ENCODE measurements around the gene PSMB3.
A peak's percentile ranks its signal among the peaks of the same experiment; 100 is the strongest.
"Not testable (repeated sequence)": the region's sequence is repeated elsewhere in the genome, so short reads cannot be mapped to it uniquely, and the experiment has no call there.

The PSMB3 gene

DNA sequence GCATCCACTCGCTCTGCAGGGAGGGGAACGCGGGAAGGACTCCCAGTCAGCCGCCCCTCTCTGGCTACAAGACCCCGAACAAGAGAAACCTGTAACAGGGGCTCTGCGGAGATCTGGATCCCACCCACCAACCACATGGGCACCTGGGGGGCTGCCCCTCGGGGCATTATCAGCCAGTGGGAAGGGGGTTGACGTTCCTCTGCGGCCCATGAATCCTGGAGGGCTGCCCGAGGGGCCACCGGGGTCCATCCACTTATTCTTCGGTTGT lies 2.6 kb upstream of the PSMB3 start:
- no peak for DNase-seq

GRCh38 chr17:38750312-38751121 lies 2.0 kb upstream of the PSMB3 start:
- DNase-seq: no peak

DNA sequence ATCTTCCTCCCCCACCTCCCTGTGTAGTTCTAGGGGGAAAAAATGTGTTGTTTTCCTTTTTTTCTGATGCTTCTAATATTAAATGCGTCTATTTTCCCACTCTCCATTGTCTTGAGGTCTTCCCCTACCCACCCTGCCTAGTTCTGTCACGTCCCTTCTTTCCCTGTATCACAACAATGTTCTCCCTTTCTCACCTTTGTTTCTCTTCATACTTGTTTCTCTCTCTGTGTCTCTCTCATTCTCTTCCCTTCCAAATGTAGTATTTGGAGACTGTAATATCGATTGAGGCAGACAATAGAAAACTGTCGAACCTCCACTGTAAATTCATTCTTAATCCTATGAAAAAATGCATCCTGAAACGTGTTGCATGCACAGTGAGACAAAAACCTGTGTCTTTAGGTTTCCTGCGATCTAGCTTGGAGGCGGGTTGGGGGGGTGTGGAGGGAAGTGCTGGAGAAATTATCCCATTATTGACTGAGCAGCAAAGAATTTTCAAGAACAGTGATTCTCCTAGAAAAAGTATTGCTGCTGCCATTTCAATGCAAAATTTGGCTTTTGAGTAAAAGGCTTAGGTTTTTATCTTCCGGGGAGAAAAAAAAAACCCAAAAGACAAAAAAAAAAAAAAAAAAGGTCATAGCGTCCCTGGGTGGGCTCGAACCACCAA lies 1.3 kb upstream of the PSMB3 start:
- DNase-seq: no peak

DNA sequence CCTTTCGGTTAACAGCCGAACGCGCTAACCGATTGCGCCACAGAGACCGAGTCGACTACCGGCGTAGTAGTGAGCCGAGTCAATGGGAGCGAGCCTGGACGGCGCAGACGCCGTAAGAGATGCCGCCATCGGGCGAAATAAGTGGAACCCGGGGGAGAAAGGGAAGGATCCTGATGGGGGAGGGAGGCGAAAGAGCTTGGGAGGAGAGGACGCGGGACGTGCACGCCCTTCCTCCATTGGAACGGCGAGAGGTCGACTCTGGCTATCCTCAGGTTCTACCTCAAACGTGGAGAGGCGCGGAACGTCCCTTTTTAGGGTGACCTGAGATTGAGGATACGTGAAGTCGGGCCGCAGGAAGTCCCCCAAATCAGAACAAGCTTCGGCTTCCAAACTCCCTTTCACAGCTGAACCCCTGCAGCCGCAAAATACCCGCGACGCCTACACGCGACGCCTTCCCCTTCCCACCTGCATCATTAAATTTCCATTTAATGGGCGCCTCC lies 683 bp upstream of the PSMB3 start:
- peak; percentile 65 for DNase-seq

DNA sequence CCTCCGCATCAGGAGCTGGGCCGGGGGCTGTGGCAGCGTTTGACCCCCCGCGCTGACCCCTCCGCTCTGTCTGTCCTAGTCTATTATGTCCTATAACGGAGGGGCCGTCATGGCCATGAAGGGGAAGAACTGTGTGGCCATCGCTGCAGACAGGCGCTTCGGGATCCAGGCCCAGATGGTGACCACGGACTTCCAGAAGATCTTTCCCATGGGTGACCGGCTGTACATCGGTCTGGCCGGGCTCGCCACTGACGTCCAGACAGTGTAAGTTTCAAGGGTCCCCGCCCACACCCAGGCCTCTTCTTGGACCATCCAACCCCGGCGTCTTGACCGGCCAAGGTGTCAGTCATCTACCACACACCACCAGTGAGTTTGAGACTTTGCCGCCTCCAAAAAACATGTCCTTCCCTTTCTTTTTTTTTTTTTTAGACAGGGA lies 548 bp downstream of the PSMB3 start:
- DNase-seq: no peak

- no peak for DNase-seq
Observed at GRCh38 chr17:38761612-38762011, 9.1 kb downstream of the PSMB3 start.

- DNase-seq: no peak
Observed at GRCh38 chr17:38762231-38762630, 9.7 kb downstream of the PSMB3 start.

GRCh38 chr17:38766341-38766740 lies 13.8 kb downstream of the PSMB3 start:
- DNase-seq: no peak

DNA sequence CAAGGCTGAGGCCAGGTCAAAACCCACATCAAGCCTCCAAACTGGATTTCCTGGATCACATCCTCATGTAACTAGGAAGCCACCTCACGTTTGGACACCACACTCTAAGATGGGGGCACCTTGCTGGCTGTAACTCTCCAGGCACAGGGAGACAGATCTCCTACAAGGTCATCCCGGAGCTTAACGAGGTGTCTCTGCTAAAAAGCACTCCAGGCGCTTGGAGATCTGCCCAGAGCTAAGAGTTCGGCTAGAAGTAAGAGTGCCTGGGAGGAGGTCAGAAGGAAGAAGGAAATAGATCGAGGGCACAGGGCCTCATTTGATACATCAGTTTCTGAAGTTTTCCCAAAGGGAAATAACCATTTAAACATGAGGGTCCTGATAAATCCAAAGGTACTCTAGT lies 15.9 kb downstream of the PSMB3 start:
- DNase-seq: no peak

GRCh38 chr17:38773258-38773657 lies 20.7 kb downstream of the PSMB3 start:
- DNase-seq: no peak

DNA sequence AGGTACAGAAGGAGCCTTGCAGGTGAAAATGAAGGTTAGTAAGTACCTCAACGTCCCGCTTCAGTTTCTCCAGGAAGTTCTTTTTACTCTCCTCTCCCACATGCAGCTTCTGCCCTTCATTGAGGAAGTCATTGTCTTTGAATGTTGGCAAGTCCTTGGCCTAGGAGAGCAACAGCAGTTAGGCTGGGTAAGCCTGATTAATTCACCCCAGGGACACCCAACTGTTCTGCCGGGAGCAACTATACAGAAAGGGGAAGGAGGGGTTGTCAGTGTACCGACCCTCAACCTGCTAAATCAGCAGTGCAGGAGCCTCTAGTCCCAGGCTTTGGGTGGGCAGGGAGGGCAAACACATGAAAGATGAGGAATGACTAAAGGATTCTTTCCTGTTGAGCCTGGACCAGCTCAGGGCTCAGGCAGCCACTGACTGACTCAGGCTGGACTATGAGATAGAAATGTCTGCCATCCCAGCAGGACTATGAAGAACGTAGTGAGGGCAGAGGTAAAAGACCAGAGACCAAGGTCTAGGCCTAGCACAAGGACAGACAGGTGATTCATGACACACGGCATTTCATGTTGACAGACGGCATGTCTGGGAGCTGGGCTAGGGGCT lies 25.2 kb downstream of the PSMB3 start:
- DNase-seq: no peak

DNA sequence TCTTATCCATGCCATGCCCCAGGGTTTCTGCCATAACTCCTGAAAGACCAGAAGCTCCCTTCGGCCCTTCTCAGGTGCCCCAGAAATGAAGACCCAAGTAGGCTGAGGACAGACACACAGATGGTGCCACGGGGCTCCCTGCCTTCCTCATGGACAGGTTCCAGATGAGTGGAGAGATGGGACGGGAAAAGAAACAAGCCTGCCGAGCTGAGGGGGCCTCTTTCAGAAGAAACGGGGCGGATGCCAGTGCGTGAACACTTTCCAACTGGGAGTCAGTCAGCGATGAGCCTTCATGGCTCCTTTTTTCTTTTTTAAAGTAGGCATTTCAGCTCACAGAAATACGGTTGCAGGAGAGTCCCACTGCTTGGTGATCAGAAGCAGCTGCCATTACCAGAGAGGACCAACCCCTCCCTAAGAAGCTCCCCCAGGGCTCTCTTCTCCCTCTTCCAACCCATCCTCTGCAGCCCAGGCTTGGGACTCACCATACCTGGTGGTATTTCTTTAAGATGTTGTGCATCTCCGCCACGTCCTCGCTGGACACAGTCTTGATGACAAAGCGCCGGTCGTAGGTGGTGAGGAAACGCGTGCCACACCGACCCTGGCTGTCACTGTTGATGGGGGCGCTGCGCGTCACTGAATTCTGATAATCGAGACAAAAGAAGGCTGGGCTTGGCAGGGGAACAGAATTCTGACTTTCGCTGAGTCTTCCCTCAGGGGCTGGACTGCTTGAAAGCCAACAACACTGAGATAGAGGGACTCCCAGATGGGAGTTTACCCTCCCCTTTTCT lies 27.6 kb downstream of the PSMB3 start:
- DNase-seq: no peak

DNA sequence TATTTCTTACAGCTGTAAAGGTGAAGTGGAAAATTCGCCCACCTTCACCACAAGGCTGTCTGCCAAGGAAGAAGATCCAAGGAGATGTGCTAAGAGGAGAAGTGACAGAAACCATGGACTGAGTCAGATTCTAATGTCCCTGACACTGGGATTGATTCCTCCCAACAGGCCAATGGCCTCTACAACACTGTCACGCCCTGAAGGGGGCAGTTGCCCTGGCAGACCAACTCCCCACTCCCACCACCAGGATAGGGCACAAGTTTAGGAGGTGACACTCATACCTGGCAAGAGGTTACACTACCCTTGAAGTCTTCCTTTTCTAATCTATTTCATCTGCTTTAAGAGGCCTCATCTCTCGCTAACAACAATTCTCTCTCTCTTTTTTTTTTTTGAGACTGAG lies 30.7 kb downstream of the PSMB3 start:
- no peak for DNase-seq

- DNase-seq: no peak
Observed at GRCh38 chr17:38786372-38786771, 33.8 kb downstream of the PSMB3 start.

- not testable (repeated sequence) for DNase-seq
Observed at GRCh38 chr17:38787999-38788398, 35.5 kb downstream of the PSMB3 start.

DNA sequence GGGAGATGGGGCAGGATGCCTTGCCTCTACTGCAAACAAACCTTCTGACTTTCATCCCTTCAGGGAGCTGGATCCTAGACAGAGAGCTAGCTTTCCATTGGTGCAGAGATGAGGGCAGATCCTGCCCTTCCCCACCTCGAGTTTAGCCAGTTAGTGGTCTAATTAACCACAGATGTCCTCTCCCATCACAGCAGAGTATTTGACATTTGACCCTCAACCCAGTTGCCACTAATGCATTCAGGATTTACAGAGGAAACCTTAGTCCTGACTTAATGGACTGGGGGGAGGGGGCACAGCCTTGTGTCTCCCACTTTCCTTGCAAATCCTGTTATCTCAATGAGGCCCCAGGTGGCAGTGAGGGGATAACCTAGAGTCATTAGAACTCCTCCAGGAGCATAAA lies 36.6 kb downstream of the PSMB3 start:
- DNase-seq: no peak

DNA sequence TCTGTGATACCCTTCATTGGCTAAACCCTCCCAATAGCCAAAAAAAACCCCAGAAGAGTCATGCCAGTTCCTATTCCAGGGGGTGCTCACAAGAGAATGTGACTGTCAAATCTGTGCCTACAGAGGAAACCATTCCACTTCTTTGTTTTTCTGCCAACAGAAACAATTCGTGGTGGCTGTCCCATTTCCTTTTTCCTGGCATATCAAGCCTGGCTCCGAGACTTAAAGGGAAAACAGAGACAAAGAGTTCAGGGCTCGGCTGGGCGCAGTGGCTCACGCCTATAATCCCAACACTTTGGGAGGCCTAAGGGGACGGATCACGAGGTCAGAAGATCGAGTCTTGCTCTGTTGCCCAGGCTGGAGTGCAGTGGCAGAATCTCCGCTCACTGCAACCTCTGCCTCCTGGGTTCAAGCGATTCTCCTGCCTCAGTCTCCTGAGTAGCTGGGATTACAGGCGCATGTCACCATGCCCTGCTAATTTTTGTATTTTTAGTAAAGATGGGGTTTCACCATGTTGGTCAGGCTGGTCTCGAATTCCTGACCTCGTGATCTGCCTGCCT lies 37.7 kb downstream of the PSMB3 start:
- not testable (repeated sequence) for DNase-seq

DNA sequence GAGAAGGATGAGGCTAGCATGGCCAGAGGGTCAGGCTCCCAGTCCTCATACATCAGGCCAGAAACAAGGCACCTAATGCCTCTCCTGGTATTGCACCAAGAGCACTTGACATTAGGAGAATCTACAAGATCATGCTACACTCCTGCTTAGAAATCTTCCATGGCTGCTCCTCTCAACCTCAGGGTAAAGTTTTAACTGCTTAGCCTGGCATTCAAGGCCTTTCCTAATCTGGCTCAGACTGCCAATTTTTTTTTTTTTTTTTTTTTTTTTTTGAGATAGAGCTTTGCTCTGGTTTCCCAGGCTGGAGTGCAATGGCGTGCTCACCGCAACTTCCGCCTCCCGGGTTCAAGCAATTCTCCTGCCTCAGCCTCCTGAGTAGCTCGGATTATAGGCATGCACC lies 38.6 kb downstream of the PSMB3 start:
- DNase-seq: no peak

- DNase-seq: no peak
Observed at GRCh38 chr17:38794221-38794620, 41.7 kb downstream of the PSMB3 start.

DNA sequence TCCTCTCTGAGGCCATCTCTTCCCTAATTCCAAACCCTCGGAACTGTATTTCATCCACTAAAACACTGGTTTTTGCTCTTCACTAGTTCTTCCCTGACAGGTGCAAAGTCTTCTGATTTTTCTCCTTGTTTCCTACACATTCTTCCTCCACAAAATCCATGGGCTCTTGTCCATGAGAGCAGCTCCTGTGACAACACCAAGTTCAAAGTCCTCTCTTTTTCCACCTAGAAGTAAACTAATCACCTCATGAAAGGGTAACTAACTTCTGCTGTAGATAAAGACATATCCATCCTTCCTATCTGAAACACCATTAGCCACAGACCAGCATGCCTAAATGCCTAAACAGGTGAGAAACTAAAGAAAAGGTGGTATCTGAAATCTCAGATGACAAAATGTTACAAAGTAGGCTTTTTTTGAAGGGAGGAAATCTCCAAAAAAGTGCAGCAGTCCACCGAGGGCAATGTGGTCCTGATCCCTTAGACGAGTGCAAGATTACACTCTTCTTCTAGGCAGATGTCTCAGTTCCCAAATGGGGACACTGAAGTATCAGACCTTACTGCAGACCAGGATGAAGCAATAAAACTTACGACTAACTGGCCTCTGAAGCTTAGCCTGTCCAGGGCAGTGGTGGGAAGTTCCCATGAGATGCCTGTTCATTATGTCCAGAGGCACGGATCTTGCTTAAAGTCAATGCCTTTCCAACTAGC lies 44.1 kb downstream of the PSMB3 start:
- DNase-seq: no peak

GRCh38 chr17:38797158-38797490 lies 44.6 kb downstream of the PSMB3 start:
- DNase-seq: no peak

GRCh38 chr17:38797828-38798227 lies 45.3 kb downstream of the PSMB3 start:
- DNase-seq: no peak

Data from T-helper 9 cell (primary cell).